ENCODE measurements around the gene C7orf57. TPM values are rescaled to one million over a fixed set of nuclear protein-coding genes. Genes with fewer than 3 reads are reported as not detected.

The C7orf57 gene
- polyA plus RNA-seq, 1 of the 3 experiments (the other 2 are of a cell fraction), result 0.41 TPM

GRCh38 chr7:47991270-47991669 is 44.1 kb upstream of the C7orf57 start:
- WGBS (ENCODE audit: low lambda C conversion rate), result 56% methylated on average over 1 of the region's 1 CpG
- no peaks in the 10 kb centered on the region for H3K79me2 ChIP-seq (ENCODE audit: insufficient read depth)
- H3K27me3 ChIP-seq (ENCODE audit: insufficient read depth), result no peaks in the 10 kb centered on the region; the same call in 1 of the 2 replicates
- H3K36me3 ChIP-seq (replicated peaks in 1 of 2; ENCODE audit: control insufficient read depth in 1 of 2, insufficient read depth in 2 of 2, low read length in 1 of 2), result no peaks in the 10 kb centered on the region
- no peak for DNase-seq
- no peaks in the 10 kb centered on the region for H3K9me2 ChIP-seq
- TF ChIP-seq FOXM1 (IDR thresholded peaks at IDR 0.05; ENCODE audit: low read depth), result no peak
- no peak for TF ChIP-seq ELF1 (IDR thresholded peaks at IDR 0.05)
- no peak for TF ChIP-seq NRF1 (IDR thresholded peaks at IDR 0.05; ENCODE audit: low read depth, low read length)
- TF ChIP-seq TAF1 (IDR thresholded peaks at IDR 0.05; ENCODE audit: borderline replicate concordance, low read depth, low read length), result no peak
- TF ChIP-seq FOXJ3 (CRISPR knock-in tag; IDR thresholded peaks at IDR 0.05), result no peak
- TF ChIP-seq, protein P1, sequence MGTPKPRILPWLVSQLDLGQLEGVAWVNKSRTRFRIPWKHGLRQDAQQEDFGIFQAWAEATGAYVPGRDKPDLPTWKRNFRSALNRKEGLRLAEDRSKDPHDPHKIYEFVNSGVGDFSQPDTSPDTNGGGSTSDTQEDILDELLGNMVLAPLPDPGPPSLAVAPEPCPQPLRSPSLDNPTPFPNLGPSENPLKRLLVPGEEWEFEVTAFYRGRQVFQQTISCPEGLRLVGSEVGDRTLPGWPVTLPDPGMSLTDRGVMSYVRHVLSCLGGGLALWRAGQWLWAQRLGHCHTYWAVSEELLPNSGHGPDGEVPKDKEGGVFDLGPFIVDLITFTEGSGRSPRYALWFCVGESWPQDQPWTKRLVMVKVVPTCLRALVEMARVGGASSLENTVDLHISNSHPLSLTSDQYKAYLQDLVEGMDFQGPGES (IDR thresholded peaks at IDR 0.05; ENCODE audit: low read depth, low read length), result no peak
- TF ChIP-seq FOSL2 (IDR thresholded peaks at IDR 0.05; ENCODE audit: borderline replicate concordance, low read depth), result no peak
- no peak for TF ChIP-seq ZBTB33 (IDR thresholded peaks at IDR 0.05; ENCODE audit: borderline replicate concordance, low read depth)
- TF ChIP-seq RAD21 (IDR thresholded peaks at IDR 0.05; ENCODE audit: low read length), result no peak
- no peak for TF ChIP-seq JUND (IDR thresholded peaks at IDR 0.05)
- no peak for TF ChIP-seq CHD2 (IDR thresholded peaks at IDR 0.05; ENCODE audit: low read length, partially characterized antibody)
- no peak for TF ChIP-seq EP300 (IDR thresholded peaks at IDR 0.05; ENCODE audit: borderline replicate concordance in 1 of 2, low read depth in 1 of 2, low read length in 1 of 2)
- TF ChIP-seq RFX5 (IDR thresholded peaks at IDR 0.05; ENCODE audit: low read length), result no peak
- TF ChIP-seq RCOR1 (IDR thresholded peaks at IDR 0.05; ENCODE audit: low read length), result no peak
- TF ChIP-seq MAX (IDR thresholded peaks at IDR 0.05; ENCODE audit: low read depth), result no peak
- TF ChIP-seq, protein P2, sequence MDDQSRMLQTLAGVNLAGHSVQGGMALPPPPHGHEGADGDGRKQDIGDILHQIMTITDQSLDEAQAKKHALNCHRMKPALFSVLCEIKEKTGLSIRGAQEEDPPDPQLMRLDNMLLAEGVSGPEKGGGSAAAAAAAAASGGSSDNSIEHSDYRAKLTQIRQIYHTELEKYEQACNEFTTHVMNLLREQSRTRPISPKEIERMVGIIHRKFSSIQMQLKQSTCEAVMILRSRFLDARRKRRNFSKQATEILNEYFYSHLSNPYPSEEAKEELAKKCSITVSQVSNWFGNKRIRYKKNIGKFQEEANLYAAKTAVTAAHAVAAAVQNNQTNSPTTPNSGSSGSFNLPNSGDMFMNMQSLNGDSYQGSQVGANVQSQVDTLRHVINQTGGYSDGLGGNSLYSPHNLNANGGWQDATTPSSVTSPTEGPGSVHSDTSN (IDR thresholded peaks at IDR 0.05), result no peak
- TF ChIP-seq EZH2phosphoT487 (IDR thresholded peaks at IDR 0.05; ENCODE audit: borderline replicate concordance, low read depth), result no peak
- TF ChIP-seq USF1 (IDR thresholded peaks at IDR 0.05; ENCODE audit: borderline replicate concordance, low read depth), result no peak
- H3K4me2 ChIP-seq, result no peak overlapping the region
- H3K4me3 ChIP-seq (ENCODE audit: low read depth in 2 of 2, low read length in 1 of 2), result no peak overlapping the region
- H4K20me1 ChIP-seq (ENCODE audit: insufficient read depth), result no peaks in the 10 kb centered on the region
- POLR2A ChIA-PET, result no interaction called here
- no peaks in the 10 kb centered on the region for H3K9me3 ChIP-seq
- H2AFZ ChIP-seq (ENCODE audit: low read depth), result no peak overlapping the region
- H3K9ac ChIP-seq, result no peak overlapping the region
- H3K27ac ChIP-seq (ENCODE audit: low read depth in 2 of 2, low read length in 1 of 2), result no peak overlapping the region
- H3K4me1 ChIP-seq (ENCODE audit: control insufficient read depth in 1 of 2, insufficient read depth in 2 of 2, low read depth in 1 of 2, low read length in 1 of 2), result no peaks in the 10 kb centered on the region; a peak in 1 of 4 replicates
- H3F3A ChIP-seq (replicated peaks; ENCODE audit: insufficient read depth), result peaks cover 5% of the 10 kb centered on the region
- CTCF ChIA-PET, result interaction anchor here (1.2 to 3.2 kb wide), 7 partner anchors 9 to 737 kb away, joined by 3 to 18 read pairs (median 5); no protein-coding TSS in a partner anchor
